ENCODE results near the gene ZYG11B. TPM values are rescaled to one million over a fixed set of nuclear protein-coding genes. Genes with fewer than 3 reads are reported as not detected.
"Not testable (repeated sequence)": the region's sequence is repeated elsewhere in the genome, so short reads cannot be mapped to it uniquely, and the experiment has no call there.

The ZYG11B gene
- total RNA-seq, 1 donor from 2014 or later: 10.2 TPM

GRCh38 chr1:52727114-52727586, 897 bp downstream of the ZYG11B start:
- Mint-ChIP-seq H3K27me3 (peaks cover 2% of the 10 kb centered on the region), H3K36me3 (ENCODE audit: low read depth) (peaks cover 2% of the 10 kb centered on the region), H3K4me1 (peaks cover 30% of the 10 kb centered on the region), H3K9me3 (peaks cover 4% of the 10 kb centered on the region), H3K4me3 (peak overlapping the region; percentile 91), H3K27ac (peak overlapping the region; percentile 80)
- intact Hi-C loops (cut with micrococcal nuclease): loop anchor here (2.0 to 10.0 kb wide), 3 partner anchors 194 to 1208 kb away; partner anchors contain the start of genes BTF3L4, ECHDC2, EPS15 and TXNDC12
- DNase-seq: peak; percentile 74

- intact Hi-C loops (cut with micrococcal nuclease): loop anchor here (2.0 to 10.0 kb wide), 3 partner anchors 193 to 1209 kb away; partner anchors contain the start of genes BTF3L4, ECHDC2, EPS15 and TXNDC12
- peaks cover 2% of the 10 kb centered on the region for H3K27me3 Mint-ChIP-seq
- no peak for DNase-seq
- H3K4me1 Mint-ChIP-seq: peaks cover 30% of the 10 kb centered on the region
- H3K36me3 Mint-ChIP-seq (ENCODE audit: low read depth): peaks cover 2% of the 10 kb centered on the region
- H3K27ac Mint-ChIP-seq: no peak overlapping the region
- H3K4me3 Mint-ChIP-seq: peak overlapping the region; percentile 91
- peaks cover 4% of the 10 kb centered on the region for H3K9me3 Mint-ChIP-seq
Observed at GRCh38 chr1:52727956-52728656, 1.9 kb downstream of the ZYG11B start.

- H3K4me1 Mint-ChIP-seq: peaks cover 5% of the 10 kb centered on the region
- H3K9me3 Mint-ChIP-seq: no peaks in the 10 kb centered on the region
- intact Hi-C loops (cut with micrococcal nuclease): no loop called here
- H3K27me3 Mint-ChIP-seq: no peaks in the 10 kb centered on the region
- no peak overlapping the region for H3K4me3 Mint-ChIP-seq
- no peak overlapping the region for H3K27ac Mint-ChIP-seq
- H3K36me3 Mint-ChIP-seq (ENCODE audit: low read depth): peaks cover 2% of the 10 kb centered on the region
- no peak for DNase-seq
Observed at GRCh38 chr1:52733368-52733767, 7.1 kb downstream of the ZYG11B start.

- intact Hi-C loops (cut with micrococcal nuclease): not testable (repeated sequence)
Observed at GRCh38 chr1:52735371-52735770, 9.1 kb downstream of the ZYG11B start.

GRCh38 chr1:52738148-52738547, 11.9 kb downstream of the ZYG11B start:
- H3K9me3 Mint-ChIP-seq: no peaks in the 10 kb centered on the region
- no peak for DNase-seq
- H3K36me3 Mint-ChIP-seq (ENCODE audit: low read depth): peaks cover 2% of the 10 kb centered on the region
- no peak overlapping the region for H3K4me3 Mint-ChIP-seq
- H3K4me1 Mint-ChIP-seq: peaks cover 7% of the 10 kb centered on the region
- intact Hi-C loops (cut with micrococcal nuclease): no loop called here
- H3K27me3 Mint-ChIP-seq: no peaks in the 10 kb centered on the region
- no peak overlapping the region for H3K27ac Mint-ChIP-seq

More at GRCh38 chr1:52735371-52735770, 9.1 kb downstream of the ZYG11B start:
- not testable (repeated sequence) for H3K36me3 Mint-ChIP-seq (ENCODE audit: low read depth); H3K27ac Mint-ChIP-seq; H3K9me3 Mint-ChIP-seq; DNase-seq; H3K4me1 Mint-ChIP-seq; H3K4me3 Mint-ChIP-seq; H3K27me3 Mint-ChIP-seq

GRCh38 chr1:52738893-52739292, 12.6 kb downstream of the ZYG11B start:
- Mint-ChIP-seq H3K9me3 (no peaks in the 10 kb centered on the region), H3K4me3 (no peak overlapping the region), H3K27ac (no peak overlapping the region), H3K36me3 (ENCODE audit: low read depth) (peaks cover 2% of the 10 kb centered on the region), H3K4me1 (peaks cover 7% of the 10 kb centered on the region), H3K27me3 (no peaks in the 10 kb centered on the region)
- DNase-seq: no peak
- intact Hi-C loops (cut with micrococcal nuclease): no loop called here

GRCh38 chr1:52739699-52740467, 13.6 kb downstream of the ZYG11B start:
- H3K27me3 Mint-ChIP-seq: no peaks in the 10 kb centered on the region
- no peak overlapping the region for H3K27ac Mint-ChIP-seq
- H3K4me1 Mint-ChIP-seq: peaks cover 5% of the 10 kb centered on the region
- no peak overlapping the region for H3K4me3 Mint-ChIP-seq
- intact Hi-C loops (cut with micrococcal nuclease): no loop called here
- no peaks in the 10 kb centered on the region for H3K9me3 Mint-ChIP-seq
- no peak for DNase-seq
- peaks cover 2% of the 10 kb centered on the region for H3K36me3 Mint-ChIP-seq (ENCODE audit: low read depth)

GRCh38 chr1:52741259-52741658, 15.0 kb downstream of the ZYG11B start:
- Mint-ChIP-seq H3K4me1 (peaks cover 5% of the 10 kb centered on the region), H3K4me3 (no peak overlapping the region), H3K27ac (no peak overlapping the region), H3K9me3 (no peaks in the 10 kb centered on the region), H3K36me3 (ENCODE audit: low read depth) (peaks cover 2% of the 10 kb centered on the region), H3K27me3 (no peaks in the 10 kb centered on the region)
- intact Hi-C loops (cut with micrococcal nuclease): no loop called here
- DNase-seq: no peak

GRCh38 chr1:52746189-52746588, 19.9 kb downstream of the ZYG11B start:
- H3K27ac Mint-ChIP-seq: no peak overlapping the region
- no peak for DNase-seq
- intact Hi-C loops (cut with micrococcal nuclease): loop anchor here (5.0 kb wide), 1 partner anchor 44 kb away; no protein-coding TSS in a partner anchor
- no peaks in the 10 kb centered on the region for H3K36me3 Mint-ChIP-seq (ENCODE audit: low read depth)
- H3K4me3 Mint-ChIP-seq: no peak overlapping the region
- no peaks in the 10 kb centered on the region for H3K9me3 Mint-ChIP-seq
- no peaks in the 10 kb centered on the region for H3K27me3 Mint-ChIP-seq
- peaks cover 6% of the 10 kb centered on the region for H3K4me1 Mint-ChIP-seq

GRCh38 chr1:52747450-52747849, 21.2 kb downstream of the ZYG11B start:
- Mint-ChIP-seq H3K27ac (no peak overlapping the region), H3K9me3 (no peaks in the 10 kb centered on the region), H3K4me1 (peaks cover 3% of the 10 kb centered on the region), H3K27me3 (no peaks in the 10 kb centered on the region), H3K4me3 (no peak overlapping the region), H3K36me3 (ENCODE audit: low read depth) (no peaks in the 10 kb centered on the region)
- DNase-seq: no peak
- intact Hi-C loops (cut with micrococcal nuclease): loop anchor here (5.0 kb wide), 1 partner anchor 45 kb away; no protein-coding TSS in a partner anchor

- no peak for DNase-seq
- H3K4me3 Mint-ChIP-seq: no peak overlapping the region
- no peaks in the 10 kb centered on the region for H3K27me3 Mint-ChIP-seq
- H3K36me3 Mint-ChIP-seq (ENCODE audit: low read depth): no peaks in the 10 kb centered on the region
- peaks cover 3% of the 10 kb centered on the region for H3K4me1 Mint-ChIP-seq
- H3K27ac Mint-ChIP-seq: no peak overlapping the region
- intact Hi-C loops (cut with micrococcal nuclease): loop anchor here (5.0 kb wide), 1 partner anchor 46 kb away; no protein-coding TSS in a partner anchor
- H3K9me3 Mint-ChIP-seq: no peaks in the 10 kb centered on the region
Observed at GRCh38 chr1:52748119-52748518, 21.9 kb downstream of the ZYG11B start.

GRCh38 chr1:52749496-52749895, 23.2 kb downstream of the ZYG11B start:
- not testable (repeated sequence) for H3K4me3 Mint-ChIP-seq; H3K27ac Mint-ChIP-seq; H3K36me3 Mint-ChIP-seq (ENCODE audit: low read depth); DNase-seq; H3K4me1 Mint-ChIP-seq; H3K9me3 Mint-ChIP-seq; H3K27me3 Mint-ChIP-seq
- intact Hi-C loops (cut with micrococcal nuclease): loop anchor here (5.0 kb wide), 1 partner anchor 47 kb away; no protein-coding TSS in a partner anchor

- not testable (repeated sequence) for H3K4me3 Mint-ChIP-seq
Observed at GRCh38 chr1:52750139-52750538, 23.9 kb downstream of the ZYG11B start.

More at GRCh38 chr1:52750139-52750538, 23.9 kb downstream of the ZYG11B start:
- intact Hi-C loops (cut with micrococcal nuclease); H3K36me3 Mint-ChIP-seq (ENCODE audit: low read depth); H3K9me3 Mint-ChIP-seq; DNase-seq; H3K27me3 Mint-ChIP-seq; H3K4me1 Mint-ChIP-seq; H3K27ac Mint-ChIP-seq: not testable (repeated sequence)
